OCI-LY7 (cell line): ENCODE measurements around the gene LSAMP. TPM values are rescaled to one million over a fixed set of nuclear protein-coding genes. Genes with fewer than 3 reads are reported as not detected.

Experiments
- BruUV-seq: library from RNA; stranded (reverse); fragments of 400-500 nt; replicated peaks from 2 replicates; lab custom pipeline; 2021; lab: Mats Ljungman, UMichigan
- CTCF ChIA-PET: fragments of 300-600 bp; sonication (Branson Sonifier 250); formaldehyde crosslinking; loops from one replicate; lab custom pipeline; 2022; ENCODE audit warnings: antibody characterized with exemption; ENCODE audit not compliant: unreplicated experiment; lab: Charles Lee
- POLR2A ChIA-PET: fragments of 300-600 bp; sonication (Branson Sonifier 250); formaldehyde crosslinking; loops from one replicate; lab custom pipeline; 2022; ENCODE audit warnings: antibody characterized with exemption; lab: Charles Lee
- DNase-seq: peaks from one replicate; pipeline ENCODE4 v3.0.0-alpha.2; 2015; ENCODE audit warnings: low spot score
- H2AFZ ChIP-seq: fragments of 200-600 bp; sonication (generic), shearing (Covaris generic); 2 replicates; pipeline ENCODE4 v1.6.1; 2014; ENCODE audit warnings: mild to moderate bottlenecking, antibody characterized with exemption, low read length, moderate library complexity
- H3K27ac ChIP-seq: fragments of 200-600 bp; sonication (generic); 2 replicates; pipeline ENCODE4 v1.5.1; 2014; ENCODE audit warnings: mixed run types, low read depth, mild to moderate bottlenecking, moderate library complexity, low read length, inconsistent platforms; ENCODE audit not compliant: poor library complexity, severe bottlenecking
- H3K36me3 ChIP-seq: fragments of 200-600 bp; sonication (generic); 2 replicates; pipeline ENCODE4 v1.6.1; 2014; ENCODE audit warnings: mild to moderate bottlenecking, antibody characterized with exemption, low read length, moderate library complexity, mixed read lengths; ENCODE audit not compliant: insufficient read depth
- H3K4me1 ChIP-seq: fragments of 200-600 bp; sonication (generic); 2 replicates; pipeline ENCODE4 v1.5.1; 2014; ENCODE audit warnings: mild to moderate bottlenecking, low read length; ENCODE audit not compliant: insufficient read depth, poor library complexity, severe bottlenecking
- H3K4me2 ChIP-seq: fragments of 200-600 bp; sonication (generic); 2 replicates; pipeline ENCODE4 v1.6.1; 2014; ENCODE audit warnings: mild to moderate bottlenecking, low read length
- H3K4me3 ChIP-seq: fragments of 200-600 bp; sonication (generic); 2 replicates; pipeline ENCODE4 v1.5.1; 2014; ENCODE audit warnings: mild to moderate bottlenecking, low read depth, low read length; ENCODE audit not compliant: poor library complexity, severe bottlenecking
- H3K79me2 ChIP-seq: fragments of 200-600 bp; sonication (generic); 2 replicates; pipeline ENCODE4 v1.6.1; 2016; ENCODE audit warnings: low read depth, mild to moderate bottlenecking, low read length, moderate library complexity, mixed read lengths; ENCODE audit not compliant: insufficient read depth
- H3K9me2 ChIP-seq: fragments of 200-600 bp; sonication (generic); 2 replicates; pipeline ENCODE4 v1.6.1; 2016; ENCODE audit warnings: mild to moderate bottlenecking, low read length, mixed read lengths; ENCODE audit not compliant: insufficient read depth
- H3K9me3 ChIP-seq: fragments of 200-600 bp; sonication (generic); 2 replicates; pipeline ENCODE4 v1.6.1; 2014; ENCODE audit warnings: mild to moderate bottlenecking, mixed run types, low read length, mixed read lengths
- H4K20me1 ChIP-seq: fragments of 200-600 bp; sonication (generic); 2 replicates; pipeline ENCODE4 v1.6.1; 2014; ENCODE audit warnings: mild to moderate bottlenecking, antibody characterized with exemption, low read length, moderate library complexity, mixed read lengths; ENCODE audit not compliant: insufficient read depth
- EZH2phosphoT487 ChIP-seq: fragments of 200-600 bp; sonication (generic); IDR thresholded peaks from 2 replicates; pipeline ENCODE4 v1.6.1; 2018; ENCODE audit warnings: low read depth, borderline replicate concordance, mild to moderate bottlenecking, mixed run types, antibody characterized with exemption, low read length, moderate library complexity, mixed read lengths
- intact Hi-C: fragments of 100-400 bp; cut with micrococcal nuclease; formaldehyde crosslinking; loops from one replicate; pipeline ENCODE4 v1.10.0; 2022; ENCODE audit not compliant: unreplicated experiment
- total RNA-seq, 2 experiments: library from RNA; depleted of rRNA in 1 of 2; stranded (reverse); fragments of >200 nt in 1 of 2; shearing (Covaris generic) in 1 of 2; gene quantifications; 2 replicates each; pipeline ENCODE4 v1.2.3, GENCODE V29; 2014 to 2022
- TF ChIP-seq, protein P1 (sequence below): fragments of 200-600 bp; sonication (generic); conservative IDR thresholded peaks from 2 replicates; pipeline ENCODE4 v1.5.1; 2014; ENCODE audit warnings: mild to moderate bottlenecking, antibody characterized with exemption, low read length, moderate library complexity, mixed read lengths

The LSAMP gene
- total RNA-seq, 2 experiments from 2014 or later, result 1.4 TPM; not detected in 1

DNA sequence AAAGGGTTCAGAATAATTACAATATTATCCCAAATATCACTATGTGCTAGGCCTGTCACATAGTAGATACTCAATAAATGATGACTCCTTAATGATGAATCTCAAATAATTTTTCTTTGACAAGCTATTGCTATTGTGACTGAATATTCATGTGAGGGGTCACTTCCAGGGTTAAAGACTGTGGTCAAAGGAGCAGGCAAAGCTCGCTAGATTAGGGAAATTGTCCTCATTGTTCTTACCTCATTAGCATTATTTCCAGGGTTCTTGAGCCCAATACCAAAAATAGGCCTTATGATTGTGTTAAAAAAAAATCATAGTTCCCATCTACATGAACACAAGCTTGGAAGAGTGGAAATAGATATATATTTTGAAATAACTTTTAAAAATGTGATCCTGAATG, 569.8 kb downstream of the LSAMP start:
- H3K36me3 ChIP-seq, result no peaks in the 10 kb centered on the region
- H3K4me3 ChIP-seq, result no peak overlapping the region
- BruUV-seq, result no TSS peak
- intact Hi-C loops, result loop anchor here (5.0 kb wide), 1 partner anchor 293 kb away; no protein-coding TSS in a partner anchor
- no peaks in the 10 kb centered on the region for H3K4me1 ChIP-seq
- DNase-seq, result no peak
- H3K9me3 ChIP-seq, result no peaks in the 10 kb centered on the region
- no peaks in the 10 kb centered on the region for H3K9me2 ChIP-seq
- no peak overlapping the region for H3K27ac ChIP-seq
- CTCF ChIA-PET, result no interaction called here
- TF ChIP-seq EZH2phosphoT487, result no peak
- no peak overlapping the region for H2AFZ ChIP-seq
- POLR2A ChIA-PET, result interaction anchor here (0.6 to 0.7 kb wide), 3 partner anchors 12 to 538 kb away, joined by 3 to 5 read pairs (median 4); no protein-coding TSS in a partner anchor
- no peaks in the 10 kb centered on the region for H3K79me2 ChIP-seq
- H3K4me2 ChIP-seq, result no peak overlapping the region
- no peaks in the 10 kb centered on the region for H4K20me1 ChIP-seq

DNA sequence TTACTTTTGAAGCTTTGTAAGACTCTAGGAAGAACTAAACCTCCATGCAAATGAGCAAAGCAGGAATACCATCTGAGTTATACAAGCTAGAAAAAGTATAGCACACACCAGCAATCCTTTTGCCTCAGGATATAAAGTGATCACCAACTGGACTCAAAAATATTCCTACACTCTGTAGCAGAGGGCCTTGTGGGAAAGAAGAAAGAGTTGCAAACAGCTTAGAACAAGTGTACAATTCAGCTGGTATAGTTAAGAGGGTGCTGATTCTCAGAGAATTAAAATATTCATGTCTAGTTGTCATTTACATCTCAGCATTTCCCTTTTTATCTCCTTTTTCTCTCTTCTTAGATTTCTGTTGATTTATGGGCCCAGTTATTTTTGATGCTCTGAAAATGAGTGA, 573.6 kb downstream of the LSAMP start:
- Histone ChIP-seq H4K20me1 (no peaks in the 10 kb centered on the region), H3K4me2 (no peak overlapping the region), H3K79me2 (no peaks in the 10 kb centered on the region), H2AFZ (no peak overlapping the region), H3K9me3 (no peaks in the 10 kb centered on the region), H3K4me1 (no peaks in the 10 kb centered on the region), H3K27ac (no peak overlapping the region), H3K9me2 (no peaks in the 10 kb centered on the region), H3K4me3 (no peak overlapping the region), H3K36me3 (no peaks in the 10 kb centered on the region)
- ChIA-PET CTCF (interaction anchor here (0.7 kb wide), 1 partner anchor 184 kb away, joined by 3 read pairs; no protein-coding TSS in a partner anchor), POLR2A (interaction anchor here (0.7 kb wide), 1 partner anchor 1050 kb away, joined by 3 read pairs; no protein-coding TSS in a partner anchor)
- BruUV-seq, result no TSS peak
- no peak for DNase-seq
- intact Hi-C loops, result no loop called here
- TF ChIP-seq, protein P1, sequence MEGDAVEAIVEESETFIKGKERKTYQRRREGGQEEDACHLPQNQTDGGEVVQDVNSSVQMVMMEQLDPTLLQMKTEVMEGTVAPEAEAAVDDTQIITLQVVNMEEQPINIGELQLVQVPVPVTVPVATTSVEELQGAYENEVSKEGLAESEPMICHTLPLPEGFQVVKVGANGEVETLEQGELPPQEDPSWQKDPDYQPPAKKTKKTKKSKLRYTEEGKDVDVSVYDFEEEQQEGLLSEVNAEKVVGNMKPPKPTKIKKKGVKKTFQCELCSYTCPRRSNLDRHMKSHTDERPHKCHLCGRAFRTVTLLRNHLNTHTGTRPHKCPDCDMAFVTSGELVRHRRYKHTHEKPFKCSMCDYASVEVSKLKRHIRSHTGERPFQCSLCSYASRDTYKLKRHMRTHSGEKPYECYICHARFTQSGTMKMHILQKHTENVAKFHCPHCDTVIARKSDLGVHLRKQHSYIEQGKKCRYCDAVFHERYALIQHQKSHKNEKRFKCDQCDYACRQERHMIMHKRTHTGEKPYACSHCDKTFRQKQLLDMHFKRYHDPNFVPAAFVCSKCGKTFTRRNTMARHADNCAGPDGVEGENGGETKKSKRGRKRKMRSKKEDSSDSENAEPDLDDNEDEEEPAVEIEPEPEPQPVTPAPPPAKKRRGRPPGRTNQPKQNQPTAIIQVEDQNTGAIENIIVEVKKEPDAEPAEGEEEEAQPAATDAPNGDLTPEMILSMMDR, result no peak
- TF ChIP-seq EZH2phosphoT487, result no peak

DNA sequence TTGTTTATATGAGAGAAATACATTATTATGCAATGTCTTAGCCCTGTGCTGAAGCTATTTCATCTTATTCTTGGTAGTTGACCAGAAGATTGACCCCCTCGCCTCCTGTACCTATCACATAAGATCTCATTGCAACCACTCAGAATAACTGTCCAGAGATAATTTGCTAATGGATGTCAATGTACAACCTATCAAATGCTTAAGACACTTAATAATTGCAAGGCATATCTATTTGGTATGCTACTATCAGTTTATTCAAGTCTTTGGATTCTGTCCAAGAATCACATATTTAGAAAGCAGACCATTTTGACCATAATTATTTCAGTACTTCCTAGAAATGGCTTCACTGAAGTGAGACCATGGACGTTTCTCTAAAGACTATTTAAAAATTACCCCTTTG, 580.4 kb downstream of the LSAMP start:
- Histone ChIP-seq H3K4me3 (no peak overlapping the region), H3K9me3 (no peaks in the 10 kb centered on the region), H3K9me2 (no peaks in the 10 kb centered on the region), H3K79me2 (no peaks in the 10 kb centered on the region), H3K4me1 (no peaks in the 10 kb centered on the region), H2AFZ (no peak overlapping the region), H3K27ac (no peak overlapping the region), H4K20me1 (no peaks in the 10 kb centered on the region), H3K4me2 (no peak overlapping the region), H3K36me3 (no peaks in the 10 kb centered on the region)
- no peak for DNase-seq
- BruUV-seq, result no TSS peak
- TF ChIP-seq, protein P1, result no peak
- no peak for TF ChIP-seq EZH2phosphoT487
- ChIA-PET POLR2A (no interaction called here), CTCF (no interaction called here)
- intact Hi-C loops, result no loop called here
